Measurements from ENCODE around the gene PTEN.

GRCh38 chr10:87930141-87930540 is 66.7 kb downstream of the PTEN start:
- TF ChIP-seq PHF8 (IDR thresholded peaks at IDR 0.05; ENCODE audit: borderline replicate concordance, low read length) (no peak), RUNX1 (IDR thresholded peaks at IDR 0.05; ENCODE audit: low read depth) (no peak), ZNF24 (IDR thresholded peaks at IDR 0.05) (no peak), POLR2G (IDR thresholded peaks at IDR 0.05; ENCODE audit: low read depth, low read length) (no peak), TAF1 (IDR thresholded peaks at IDR 0.05; ENCODE audit: control insufficient read depth, extremely low read depth, insufficient read depth, low read length, severe bottlenecking) (no peak), U2AF1 (optimal IDR thresholded peaks at IDR 0.05; ENCODE audit: low read depth, low read length) (no peak)

Measured in K562 (cell line).